Panc1 (cell line): ENCODE data around the gene LTBP2. TPM values are rescaled to one million over a fixed set of nuclear protein-coding genes. Genes with fewer than 3 reads are reported as not detected.
A peak's percentile ranks its signal among the peaks of the same experiment; 100 is the strongest.

Experiments used
- ATAC-seq: fragments of 200-7000 bp; cut with Tn5 transposase; 2 replicates; pipeline ENCODE4 v1.9.1; 2020; ENCODE audit warnings: mild to moderate bottlenecking, moderate library complexity
- BruUV-seq: library from RNA; stranded (reverse); fragments of 400-500 nt; replicated peaks from 2 replicates; lab custom pipeline; 2021; lab: Mats Ljungman, UMichigan
- CTCF ChIA-PET: fragments of 300-600 bp; sonication (Branson Sonifier 250); formaldehyde crosslinking; loops from one replicate; lab custom pipeline; 2022; ENCODE audit warnings: antibody characterized with exemption; lab: Charles Lee
- POLR2A ChIA-PET: fragments of 300-600 bp; sonication (Branson Sonifier 250); formaldehyde crosslinking; loops from one replicate; lab custom pipeline; 2022; ENCODE audit warnings: antibody characterized with exemption; lab: Charles Lee
- DNase-seq: peaks from one replicate; pipeline ENCODE4 v3.0.0-alpha.2; 2010; ENCODE audit warnings: low read depth, low spot score
- H3K27ac ChIP-seq: 2 replicates; pipeline ENCODE4 v1.5.1; 2011; ENCODE audit warnings: mild to moderate bottlenecking, low read length, inconsistent platforms
- H3K27me3 ChIP-seq: fragments of 200-500 bp; sonication (Bioruptor generic); 2 replicates; pipeline ENCODE4 v1.6.0; 2014; ENCODE audit warnings: low read length, inconsistent platforms; ENCODE audit not compliant: control insufficient read depth, insufficient read depth
- H3K36me3 ChIP-seq: fragments of 200-500 bp; sonication (Bioruptor generic); 2 replicates; pipeline ENCODE4 v1.5.1; 2014; ENCODE audit warnings: inconsistent platforms, mild to moderate bottlenecking, low read length, moderate library complexity; ENCODE audit not compliant: control insufficient read depth, insufficient read depth
- H3K4me1 ChIP-seq: 2 replicates; pipeline ENCODE4 v1.5.1; 2011; ENCODE audit warnings: inconsistent platforms, mild to moderate bottlenecking, low read length, moderate library complexity; ENCODE audit not compliant: control insufficient read depth, insufficient read depth
- H3K4me3 ChIP-seq, 2 experiments: 2 replicates each; pipeline ENCODE4 v1.5.1; 2011 to 2012; ENCODE audit warnings: low read depth in 2 of 2, low read length in 2 of 2, mild to moderate bottlenecking in 2 of 2, inconsistent platforms in 1 of 2, moderate library complexity in 1 of 2
- H3K9me3 ChIP-seq: fragments of 200-500 bp; sonication (Bioruptor generic); 2 replicates; pipeline ENCODE4 v1.5.1; 2014; ENCODE audit warnings: low read depth, mild to moderate bottlenecking, inconsistent platforms, low read length, moderate library complexity; ENCODE audit not compliant: control insufficient read depth, insufficient read depth
- SIN3A ChIP-seq: IDR thresholded peaks from 2 replicates; pipeline ENCODE4 v1.6.1; 2012; ENCODE audit warnings: low read depth, mild to moderate bottlenecking, low read length, moderate library complexity, borderline replicate concordance; ENCODE audit not compliant: insufficient read depth
- TCF7L2 ChIP-seq: IDR thresholded peaks from 2 replicates; pipeline ENCODE4 v1.6.1; 2011; ENCODE audit warnings: mild to moderate bottlenecking, low read depth, low read length, inconsistent platforms
- in situ Hi-C: cut with HindIII; loops from 2 replicates; pipeline ENCODE4 v1.10.0; 2016; ENCODE audit warnings: low sequenced_read_pairs, low pct_unique_long_range_greater_than_20kb
- intact Hi-C: fragments of 100-400 bp; cut with micrococcal nuclease; formaldehyde crosslinking; loops from one replicate; pipeline ENCODE4 v1.10.0; 2022; ENCODE audit not compliant: unreplicated experiment
- total RNA-seq: library from RNA; stranded (reverse); gene quantifications from one replicate; pipeline ENCODE4 v1.2.1, GENCODE V29; 2021; ENCODE audit not compliant: unreplicated experiment
- TF ChIP-seq, protein P1 (sequence below): fragments of 450-650 bp; IDR thresholded peaks from 2 replicates; pipeline ENCODE4 v1.5.1; 2017; ENCODE audit warnings: mild to moderate bottlenecking
- TF ChIP-seq, protein P2 (sequence below), 2 experiments: IDR thresholded peaks; 2 replicates each; pipeline ENCODE4 v1.6.1; 2011 to 2012; ENCODE audit warnings: low read depth in 2 of 2, control low read depth in 1 of 2, low read length in 1 of 2, mild to moderate bottlenecking in 1 of 2, moderate library complexity in 1 of 2; ENCODE audit not compliant: insufficient read depth in 1 of 2

Gene LTBP2
- total RNA-seq, 1 experiment from 2014 or later = 69.8 TPM

DNA sequence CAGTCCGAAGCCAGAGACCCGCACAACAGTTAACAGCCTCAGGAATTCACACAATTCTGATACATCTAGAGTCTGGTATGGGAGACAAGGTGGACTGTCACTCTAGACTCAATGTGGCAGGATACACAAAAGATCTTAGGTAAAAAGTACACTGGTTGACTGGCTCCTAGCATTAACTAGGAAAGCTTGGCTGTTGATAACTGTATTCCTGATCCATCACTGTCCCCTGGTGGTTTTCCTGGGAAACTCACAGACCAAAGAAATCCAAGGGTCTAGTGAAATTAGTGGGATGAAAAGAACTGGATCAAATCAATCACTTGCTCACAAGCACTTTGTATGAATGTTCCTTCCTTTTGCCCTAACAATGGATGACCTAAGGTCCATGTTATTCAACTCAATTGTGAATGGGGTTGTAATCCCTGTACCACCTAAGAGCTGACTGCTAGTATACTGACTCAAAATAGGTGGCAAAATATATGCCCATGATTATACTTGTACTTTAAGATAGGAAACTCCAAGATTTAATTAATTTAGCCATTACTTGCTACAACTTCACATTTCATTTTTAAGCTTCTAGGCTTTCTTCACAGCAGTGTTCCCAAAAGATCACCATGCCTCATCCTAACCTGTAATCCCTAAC is 132.9 kb downstream of the LTBP2 start:
- CTCF ChIA-PET = no interaction called here
- Histone ChIP-seq H3K27me3 (no peaks in the 10 kb centered on the region), H3K27ac (no peak overlapping the region), H3K36me3 (no peaks in the 10 kb centered on the region), H3K4me3 (no peak overlapping the region), H3K9me3 (no peaks in the 10 kb centered on the region), H3K4me1 (no peaks in the 10 kb centered on the region)
- POLR2A ChIA-PET = no interaction called here
- no TSS peak for BruUV-seq
- DNase-seq (no peak), ATAC-seq (peak; percentile 80)
- no peak for TF ChIP-seq SIN3A
- TF ChIP-seq, protein P1, sequence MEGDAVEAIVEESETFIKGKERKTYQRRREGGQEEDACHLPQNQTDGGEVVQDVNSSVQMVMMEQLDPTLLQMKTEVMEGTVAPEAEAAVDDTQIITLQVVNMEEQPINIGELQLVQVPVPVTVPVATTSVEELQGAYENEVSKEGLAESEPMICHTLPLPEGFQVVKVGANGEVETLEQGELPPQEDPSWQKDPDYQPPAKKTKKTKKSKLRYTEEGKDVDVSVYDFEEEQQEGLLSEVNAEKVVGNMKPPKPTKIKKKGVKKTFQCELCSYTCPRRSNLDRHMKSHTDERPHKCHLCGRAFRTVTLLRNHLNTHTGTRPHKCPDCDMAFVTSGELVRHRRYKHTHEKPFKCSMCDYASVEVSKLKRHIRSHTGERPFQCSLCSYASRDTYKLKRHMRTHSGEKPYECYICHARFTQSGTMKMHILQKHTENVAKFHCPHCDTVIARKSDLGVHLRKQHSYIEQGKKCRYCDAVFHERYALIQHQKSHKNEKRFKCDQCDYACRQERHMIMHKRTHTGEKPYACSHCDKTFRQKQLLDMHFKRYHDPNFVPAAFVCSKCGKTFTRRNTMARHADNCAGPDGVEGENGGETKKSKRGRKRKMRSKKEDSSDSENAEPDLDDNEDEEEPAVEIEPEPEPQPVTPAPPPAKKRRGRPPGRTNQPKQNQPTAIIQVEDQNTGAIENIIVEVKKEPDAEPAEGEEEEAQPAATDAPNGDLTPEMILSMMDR = peak; percentile 81
- intact Hi-C loops = loop anchor here (1.0 kb wide), 1 partner anchor 117 kb away; no protein-coding TSS in a partner anchor
- in situ Hi-C loops = no loop called here

DNA sequence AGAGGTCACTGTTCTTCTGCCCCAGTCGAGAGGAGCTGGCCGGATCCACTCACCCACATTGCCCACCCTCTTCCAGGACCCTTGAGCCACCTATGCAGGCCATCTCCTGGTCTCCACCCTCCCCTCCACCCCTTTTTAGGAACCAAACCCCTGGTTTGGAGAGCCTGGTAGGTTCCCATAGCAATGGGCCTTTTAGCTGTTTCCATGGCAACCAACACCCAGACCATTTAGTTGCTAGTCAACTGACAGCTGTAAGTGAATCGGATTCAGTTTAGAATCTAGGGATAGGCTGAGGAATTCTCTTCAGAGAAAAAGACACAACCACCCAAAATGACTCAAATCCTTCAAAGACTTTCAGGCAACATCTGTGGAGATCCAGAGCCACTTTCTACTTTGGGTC is 135.4 kb downstream of the LTBP2 start:
- in situ Hi-C loops = no loop called here
- no peak overlapping the region for H3K27ac ChIP-seq
- intact Hi-C loops = no loop called here
- no peaks in the 10 kb centered on the region for H3K9me3 ChIP-seq
- no peaks in the 10 kb centered on the region for H3K27me3 ChIP-seq
- BruUV-seq = no TSS peak
- DNase-seq = no peak
- no peaks in the 10 kb centered on the region for H3K36me3 ChIP-seq
- TF ChIP-seq TCF7L2 = no peak
- TF ChIP-seq, protein P1 = no peak
- TF ChIP-seq, protein P2, sequence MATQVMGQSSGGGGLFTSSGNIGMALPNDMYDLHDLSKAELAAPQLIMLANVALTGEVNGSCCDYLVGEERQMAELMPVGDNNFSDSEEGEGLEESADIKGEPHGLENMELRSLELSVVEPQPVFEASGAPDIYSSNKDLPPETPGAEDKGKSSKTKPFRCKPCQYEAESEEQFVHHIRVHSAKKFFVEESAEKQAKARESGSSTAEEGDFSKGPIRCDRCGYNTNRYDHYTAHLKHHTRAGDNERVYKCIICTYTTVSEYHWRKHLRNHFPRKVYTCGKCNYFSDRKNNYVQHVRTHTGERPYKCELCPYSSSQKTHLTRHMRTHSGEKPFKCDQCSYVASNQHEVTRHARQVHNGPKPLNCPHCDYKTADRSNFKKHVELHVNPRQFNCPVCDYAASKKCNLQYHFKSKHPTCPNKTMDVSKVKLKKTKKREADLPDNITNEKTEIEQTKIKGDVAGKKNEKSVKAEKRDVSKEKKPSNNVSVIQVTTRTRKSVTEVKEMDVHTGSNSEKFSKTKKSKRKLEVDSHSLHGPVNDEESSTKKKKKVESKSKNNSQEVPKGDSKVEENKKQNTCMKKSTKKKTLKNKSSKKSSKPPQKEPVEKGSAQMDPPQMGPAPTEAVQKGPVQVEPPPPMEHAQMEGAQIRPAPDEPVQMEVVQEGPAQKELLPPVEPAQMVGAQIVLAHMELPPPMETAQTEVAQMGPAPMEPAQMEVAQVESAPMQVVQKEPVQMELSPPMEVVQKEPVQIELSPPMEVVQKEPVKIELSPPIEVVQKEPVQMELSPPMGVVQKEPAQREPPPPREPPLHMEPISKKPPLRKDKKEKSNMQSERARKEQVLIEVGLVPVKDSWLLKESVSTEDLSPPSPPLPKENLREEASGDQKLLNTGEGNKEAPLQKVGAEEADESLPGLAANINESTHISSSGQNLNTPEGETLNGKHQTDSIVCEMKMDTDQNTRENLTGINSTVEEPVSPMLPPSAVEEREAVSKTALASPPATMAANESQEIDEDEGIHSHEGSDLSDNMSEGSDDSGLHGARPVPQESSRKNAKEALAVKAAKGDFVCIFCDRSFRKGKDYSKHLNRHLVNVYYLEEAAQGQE (IDR thresholded peaks at IDR 0.05; ENCODE audit: insufficient read depth in 1 of 2, low read depth in 2 of 2, low read length in 1 of 2) = no peak
- TF ChIP-seq SIN3A = no peak
- H3K4me3 ChIP-seq = no peak overlapping the region
- ATAC-seq = no peak
- ChIA-PET CTCF (interaction anchor here (0.5 kb wide), 1 partner anchor 182 kb away, joined by 3 read pairs; no protein-coding TSS in a partner anchor), POLR2A (no interaction called here)
- no peaks in the 10 kb centered on the region for H3K4me1 ChIP-seq
